Heart left ventricle (tissue), 16 donors: ENCODE measurements around the gene ATP6V1B1. TPM values are rescaled to one million over a fixed set of nuclear protein-coding genes. Genes with fewer than 3 reads are reported as not detected.
A peak's percentile ranks its signal among the peaks of the same experiment; 100 is the strongest.

Experiments
- ATAC-seq, 4 donors: fragments of 200-7000 bp; cut with Tn5 transposase; one replicate each; pipeline ENCODE4 v1.9.1; 2020 to 2022; ENCODE audit warnings: moderate library complexity in 4 of 4, mild to moderate bottlenecking in 3 of 4, moderate number of reproducible peaks in 1 of 4
- DNase-seq, 5 donors: peaks; one replicate each; pipeline ENCODE4 v3.0.0-alpha.2; 2020
- H3K27ac ChIP-seq, 12 donors: fragments of 200-600 bp; sonication (generic) in 4 of 12; one replicate each; pipeline versions ENCODE4 v1.5.0 to v1.8.0; 2016 to 2022; ENCODE audit warnings: mild to moderate bottlenecking in 2 of 12
- H3K27me3 ChIP-seq, 9 donors: fragments of 200-600 bp; sonication (generic) in 2 of 9; one replicate each; pipeline versions ENCODE4 v1.5.1 to v1.8.0; 2016 to 2022; ENCODE audit warnings: mild to moderate bottlenecking in 3 of 9
- H3K36me3 ChIP-seq, 9 donors: fragments of 200-600 bp; sonication (generic) in 2 of 9; one replicate each; pipeline versions ENCODE4 v1.5.0 to v1.8.0; 2018 to 2022; ENCODE audit warnings: mild to moderate bottlenecking in 2 of 9
- H3K4me1 ChIP-seq, 12 donors: fragments of 200-600 bp; sonication (generic) in 4 of 12; one replicate each; pipeline versions ENCODE4 v1.5.0 to v1.8.0; 2016 to 2022; ENCODE audit warnings: mild to moderate bottlenecking in 3 of 12
- H3K4me3 ChIP-seq, 12 donors: fragments of 200-600 bp; sonication (generic) in 4 of 12; one replicate each; pipeline versions ENCODE4 v1.5.0 to v1.8.0; 2017 to 2022; ENCODE audit warnings: mild to moderate bottlenecking in 9 of 12, moderate library complexity in 4 of 12
- H3K9me3 ChIP-seq, 12 donors: fragments of 200-600 bp; sonication (generic) in 4 of 12; one replicate each; pipeline versions ENCODE4 v1.5.0 to v1.8.0; 2016 to 2022; ENCODE audit warnings: mild to moderate bottlenecking in 1 of 12
- CTCF ChIP-seq, 12 donors: fragments of 200-600 bp; sonication (generic) in 4 of 12; IDR thresholded peaks; one replicate each; pipeline versions ENCODE4 v1.5.0 to v1.8.0; 2018 to 2022; ENCODE audit warnings: antibody characterized with exemption in 12 of 12, mild to moderate bottlenecking in 5 of 12
- POLR2A ChIP-seq, 2 donors: fragments of 450-650 bp; IDR thresholded peaks; one replicate each; pipeline ENCODE4 v1.6.1; 2017; ENCODE audit warnings: antibody characterized with exemption in 2 of 2, mild to moderate bottlenecking in 2 of 2, moderate library complexity in 2 of 2
- WGBS, 4 donors: extraction: QIAGEN DNeasy Blood & Tissue Kit in 2 of 4; methylation state at CpG; one replicate each; pipeline versions ENCODE4 v1.1.5 to v1.1.7; 2013 to 2018; 5-methylcytosine and 5-hydroxymethylcytosine counted together
- intact Hi-C, 10 donors: fragments of 100-400 bp; cut with DNase I; formaldehyde crosslinking; loops; one replicate each; pipeline versions ENCODE4 v1.11.1 to v1.14.2; 2022
- polyA plus RNA-seq, 2 donors: library from polyadenylated mRNA; stranded (reverse); fragments of 200-250 nt; gene quantifications; one replicate each; pipeline ENCODE4 v1.2.3, GENCODE V29; 2013
- total RNA-seq, 9 donors: library from RNA; depleted of rRNA in 2 of 9; stranded (reverse); fragments of >200 nt in 2 of 9; fragmentation: NEBNext Ultra II Directional in 3 of 9; extraction: Animal tissue kit (Norgen Biotek cat#: 25700) in 3 of 9; gene quantifications; one replicate each; pipeline versions ENCODE4 v1.1.0 to v1.2.4, GENCODE V29; 2016 to 2023
- donor health status: ischemic (EF 13 %, LVEDD 7.1; RV severe dilation, severe dysfunction).
- donor health status: healthy with polysubstance abuse.
- donor health status: DM: no; HTN: yes; CAD: no.
- donor health status: DM: no; HTN: no; CAD: no.
- donor health status: ischemic (EF 25% LVEDD 6.9; RV normal size, moderate dysfunction).
- donor health status: ischemic (EF 25% LVEDD 5.7; RV mildly dilated, moderate dysfunction).
- donor health status: healthy.
- donor health status: DM: yes; HTN: yes; CAD: no.
- donor health status: ischemic (EF 35%, LVEDD 5.7; RV mildly dilated, moderate dysfunction).
- donor health status: nonischemic (EF 11% LVEDD 7.7; RV severe dilation, severe dysfunction).
- donor health status: DM: yes; HTN: yes; CAD: no.
- donor health status: PGD.
- donor health status: ischemic (EF 29% LVEDD 5.4; RV normal size, mild dysfunction).
- donor health status: nonischemic (EF 23%, LVEDD 6.1; RV moderate dilation, normal function).

Gene ATP6V1B1
- total and polyA plus RNA-seq, 11 donors: 0.16 to 1.8 (median 0.48) TPM; not detected in 4

GRCh38 chr2:71000780-71001591 is 65.3 kb downstream of the ATP6V1B1 start:
- Histone ChIP-seq H3K4me1 (peaks cover 0 to 9% (median 3%) of the 10 kb centered on the region in 12 donors), H3K27me3 (no peaks in the 10 kb centered on the region), H3K9me3 (no peaks in the 10 kb centered on the region), H3K4me3 (peak overlapping the region in 10 of 12 donors; percentile 11 to 50 (median 27)), H3K36me3 (no peaks in the 10 kb centered on the region), H3K27ac (no peak overlapping the region)
- intact Hi-C loops: loop anchor here in 1 of 10 donors (2.0 kb wide), 1 partner anchor 36 kb away; no protein-coding TSS in a partner anchor
- TF ChIP-seq CTCF (IDR thresholded peaks at IDR 0.05) (peak; percentile 86 to 98 (median 92)), POLR2A (IDR thresholded peaks at IDR 0.05) (no peak)
- 18 to 26% (median 25%) methylated on average over 17 to 21 of the region's 21 CpGs for WGBS, 4 donors
- DNase-seq (peak; percentile 64 to 85 (median 76)), ATAC-seq (peak; percentile 43 to 85 (median 83))

GRCh38 chr2:71001592-71001927 is 65.9 kb downstream of the ATP6V1B1 start:
- no peak for ATAC-seq
- H3K27ac ChIP-seq: no peak overlapping the region
- H3K36me3 ChIP-seq: no peaks in the 10 kb centered on the region

GRCh38 chr2:71001981-71002570 is 66.4 kb downstream of the ATP6V1B1 start:
- TF ChIP-seq POLR2A (IDR thresholded peaks at IDR 0.05): no peak
- TF ChIP-seq CTCF (IDR thresholded peaks at IDR 0.05): no peak
- H3K4me3 ChIP-seq: no peak overlapping the region
- no peaks in the 10 kb centered on the region for H3K36me3 ChIP-seq
- H3K9me3 ChIP-seq: no peaks in the 10 kb centered on the region
- 42 to 48% (median 44%) methylated on average over 11 of the region's 11 CpGs for WGBS, 4 donors
- ATAC-seq (no peak), DNase-seq (no peak)
- no peaks in the 10 kb centered on the region for H3K27me3 ChIP-seq
- intact Hi-C loops: loop anchor here in 1 of 10 donors (2.0 kb wide), 1 partner anchor 37 kb away; no protein-coding TSS in a partner anchor
- peaks cover 0 to 9% (median 3%) of the 10 kb centered on the region in 12 donors for H3K4me1 ChIP-seq
- H3K27ac ChIP-seq: no peak overlapping the region

More at GRCh38 chr2:71001592-71001927, 65.9 kb downstream of the ATP6V1B1 start:
- Histone ChIP-seq H3K4me3 (no peak overlapping the region), H3K27me3 (no peaks in the 10 kb centered on the region), H3K9me3 (no peaks in the 10 kb centered on the region), H3K4me1 (peaks cover 0 to 9% (median 3%) of the 10 kb centered on the region in 12 donors)
- DNase-seq: no peak
- intact Hi-C loops: loop anchor here in 1 of 10 donors (2.0 kb wide), 1 partner anchor 37 kb away; no protein-coding TSS in a partner anchor
- 74 to 80% (median 78%) methylated on average over 5 of the region's 5 CpGs for WGBS, 4 donors
- no peak for TF ChIP-seq CTCF (IDR thresholded peaks at IDR 0.05)
- TF ChIP-seq POLR2A (IDR thresholded peaks at IDR 0.05): no peak

- no peaks in the 10 kb centered on the region for H3K27me3 ChIP-seq
- no peak overlapping the region for H3K4me3 ChIP-seq
- no peak for TF ChIP-seq POLR2A (IDR thresholded peaks at IDR 0.05)
- ATAC-seq (no peak), DNase-seq (no peak)
- no peaks in the 10 kb centered on the region for H3K36me3 ChIP-seq
- peaks cover 0 to 9% (median 3%) of the 10 kb centered on the region in 12 donors for H3K4me1 ChIP-seq
- H3K27ac ChIP-seq: no peak overlapping the region
- no peaks in the 10 kb centered on the region for H3K9me3 ChIP-seq
- WGBS, 4 donors: 81 to 88% (median 86%) methylated on average over 6 of the region's 6 CpGs
- intact Hi-C loops: no loop called here
These were observed 67.7 kb downstream of the ATP6V1B1 start for GRCh38 chr2:71003396-71003795.
